Measurements from ENCODE around the gene MYRIP.

MYRIP gene

DNA sequence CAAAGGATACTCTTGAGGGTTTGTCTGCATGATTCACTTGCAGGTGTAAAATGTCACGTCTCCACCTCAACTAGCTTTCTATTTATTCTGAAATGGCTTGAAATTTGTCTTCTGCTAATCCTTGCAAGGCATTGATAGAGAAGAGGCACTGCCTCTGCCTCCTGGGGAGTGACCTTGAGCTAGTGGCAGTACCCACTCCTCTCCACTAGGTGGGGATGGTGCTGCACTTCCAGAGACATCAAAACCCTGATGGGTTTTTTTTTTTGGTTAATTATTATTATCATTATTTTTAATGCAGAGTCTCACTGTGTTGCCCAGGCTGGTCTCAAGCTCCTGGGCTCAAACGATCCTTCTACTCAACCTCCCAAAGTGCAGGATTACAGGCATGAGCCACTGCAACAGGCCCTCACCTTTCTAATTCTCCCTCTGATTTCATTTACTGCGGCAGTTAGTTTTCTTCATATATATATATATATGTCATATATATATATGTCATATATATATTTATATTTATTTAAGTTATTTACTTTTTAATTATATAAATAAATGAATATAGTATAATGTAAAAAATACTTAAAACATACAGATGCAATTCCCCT lies 382.5 kb downstream of the MYRIP start:
- H3K4me1 ChIP-seq (ENCODE audit: insufficient read depth, low read length): peaks cover 2% of the 10 kb centered on the region
- H3K27me3 ChIP-seq (ENCODE audit: insufficient read depth, low read length): no peaks in the 10 kb centered on the region
- H3K9me3 ChIP-seq (ENCODE audit: low read length): no peaks in the 10 kb centered on the region
- H3K36me3 ChIP-seq (ENCODE audit: insufficient read depth, low read length): no peaks in the 10 kb centered on the region
- H3K4me3 ChIP-seq (ENCODE audit: low read length): no peak overlapping the region
- no peak overlapping the region for H2AFZ ChIP-seq (ENCODE audit: low read depth, low read length)

DNA sequence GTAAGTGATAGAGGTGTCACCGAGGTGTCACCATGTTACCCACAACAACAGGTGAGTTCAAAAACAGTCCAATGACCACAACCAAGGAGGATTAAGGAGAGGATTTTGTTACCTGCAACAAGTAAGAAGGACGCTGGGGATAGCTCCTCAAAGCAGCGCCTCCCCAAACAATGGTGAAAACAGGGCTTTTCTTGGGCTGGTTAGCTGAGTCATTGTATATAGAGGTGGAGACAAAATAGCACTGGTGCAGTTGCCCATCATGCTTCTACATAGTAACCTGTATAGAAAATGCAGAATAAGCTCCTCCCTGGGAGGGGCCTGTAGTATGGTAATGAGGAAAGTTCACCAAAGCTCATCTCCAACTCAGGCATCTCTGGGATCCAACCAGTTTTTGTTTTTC lies 383.2 kb downstream of the MYRIP start:
- Histone ChIP-seq H3K9me3 (ENCODE audit: low read length) (no peaks in the 10 kb centered on the region), H3K4me1 (ENCODE audit: insufficient read depth, low read length) (peaks cover 2% of the 10 kb centered on the region), H2AFZ (ENCODE audit: low read depth, low read length) (no peak overlapping the region), H3K27me3 (ENCODE audit: insufficient read depth, low read length) (no peaks in the 10 kb centered on the region), H3K4me3 (ENCODE audit: low read length) (no peak overlapping the region), H3K36me3 (ENCODE audit: insufficient read depth, low read length) (no peaks in the 10 kb centered on the region)

DNA sequence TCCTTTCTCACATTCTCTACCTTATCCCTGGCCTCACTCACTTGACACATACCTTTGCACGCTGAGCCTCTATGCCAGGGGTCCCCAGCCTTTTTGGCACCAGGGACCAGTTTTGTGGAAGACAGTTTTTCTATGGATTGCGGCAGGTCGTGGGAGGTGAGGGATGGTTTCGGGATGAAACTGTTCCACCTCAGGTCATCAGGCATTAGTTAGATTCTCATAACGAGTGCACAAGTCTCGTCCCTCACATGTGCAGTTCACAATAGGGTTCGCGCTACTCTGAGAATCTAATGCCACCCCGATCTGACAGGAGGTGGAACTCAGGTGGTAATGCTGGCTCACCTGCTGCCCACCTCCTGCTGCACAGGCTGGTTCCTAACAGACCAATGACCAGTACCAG lies 387.6 kb downstream of the MYRIP start:
- H2AFZ ChIP-seq (ENCODE audit: low read depth, low read length): no peak overlapping the region

DNA sequence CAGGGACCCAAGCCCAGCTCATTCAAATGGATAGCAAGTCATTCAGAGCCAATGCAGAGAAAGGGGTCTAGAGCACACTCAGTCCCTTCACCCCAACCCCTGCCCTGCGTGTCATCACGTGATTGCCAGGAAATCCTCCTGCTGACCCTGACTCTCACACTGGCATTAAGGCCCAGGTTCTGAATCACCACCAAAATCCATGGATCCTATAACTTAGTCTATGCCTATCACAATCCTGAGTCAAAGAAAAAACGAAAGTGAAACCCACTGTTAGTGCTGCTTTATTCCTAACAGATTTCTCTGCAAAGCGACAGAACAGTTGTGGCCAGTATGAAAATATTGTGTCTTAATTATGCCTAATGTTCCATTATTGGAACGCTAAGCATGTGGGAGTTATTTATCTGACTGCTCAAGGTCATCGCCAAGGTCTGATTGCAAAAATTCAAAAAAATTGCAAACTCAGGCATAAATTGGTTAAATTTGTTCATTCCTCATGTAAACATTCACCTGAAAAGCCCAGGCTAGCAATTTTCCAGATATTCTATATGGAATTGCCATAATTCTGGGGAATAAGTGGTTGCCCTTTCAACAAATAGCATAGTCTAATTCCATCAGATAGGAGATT lies 391.4 kb downstream of the MYRIP start:
- no peak overlapping the region for H3K4me3 ChIP-seq (ENCODE audit: low read length)
- H3K9me3 ChIP-seq (ENCODE audit: low read length): no peaks in the 10 kb centered on the region
- no peaks in the 10 kb centered on the region for H3K27me3 ChIP-seq (ENCODE audit: insufficient read depth, low read length)
- peaks cover 4% of the 10 kb centered on the region for H3K4me1 ChIP-seq (ENCODE audit: insufficient read depth, low read length)
- H2AFZ ChIP-seq (ENCODE audit: low read depth, low read length): no peak overlapping the region
- H3K36me3 ChIP-seq (ENCODE audit: insufficient read depth, low read length): no peaks in the 10 kb centered on the region

More for the DNA sequence above, 387.6 kb downstream of the MYRIP start:
- Histone ChIP-seq H3K9me3 (ENCODE audit: low read length) (no peaks in the 10 kb centered on the region), H3K36me3 (ENCODE audit: insufficient read depth, low read length) (no peaks in the 10 kb centered on the region), H3K27me3 (ENCODE audit: insufficient read depth, low read length) (no peaks in the 10 kb centered on the region), H3K4me1 (ENCODE audit: insufficient read depth, low read length) (peaks cover 2% of the 10 kb centered on the region), H3K4me3 (ENCODE audit: low read length) (no peak overlapping the region)

DNA sequence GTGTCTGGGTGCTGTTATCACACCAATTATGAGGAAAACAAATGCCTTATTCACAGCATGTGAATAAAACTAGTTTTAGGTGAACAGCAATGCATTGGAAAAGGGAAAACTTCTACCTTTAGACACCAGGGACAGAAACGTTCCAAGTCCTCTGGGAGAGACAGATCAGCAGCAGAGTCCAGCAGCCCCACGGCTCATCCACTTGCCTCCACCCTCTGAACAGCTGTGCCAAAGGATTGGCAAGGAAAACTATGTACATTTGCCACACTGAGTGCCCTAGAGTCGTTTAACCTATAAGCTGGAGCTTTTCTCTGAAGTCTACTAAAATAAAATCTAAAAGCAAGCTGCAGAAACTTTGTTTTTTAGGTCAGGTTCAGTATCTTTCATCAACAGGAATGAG lies 392.4 kb downstream of the MYRIP start:
- H3K9me3 ChIP-seq (ENCODE audit: low read length): no peaks in the 10 kb centered on the region

DNA sequence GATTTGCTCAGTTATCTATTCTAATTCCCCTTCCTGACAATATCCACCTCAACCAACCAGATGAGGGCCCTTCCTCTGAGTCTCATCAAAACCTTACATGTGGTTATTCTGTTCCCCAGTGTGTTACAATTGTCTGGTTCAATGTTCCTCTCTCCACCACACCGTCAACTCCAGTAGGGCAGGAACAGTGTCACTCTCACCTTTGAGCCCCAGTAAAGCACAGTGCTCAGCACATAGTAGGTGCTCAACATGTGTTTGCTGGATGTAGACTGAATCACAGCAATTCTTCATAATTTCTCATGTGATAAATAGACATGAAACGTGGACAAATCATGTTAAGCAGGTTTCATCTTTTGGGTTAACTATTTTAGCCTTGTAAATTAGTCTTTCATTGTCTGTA lies 397.1 kb downstream of the MYRIP start:
- H2AFZ ChIP-seq (ENCODE audit: low read depth, low read length): no peak overlapping the region
- H3K27me3 ChIP-seq (ENCODE audit: insufficient read depth, low read length): no peaks in the 10 kb centered on the region
- H3K9me3 ChIP-seq (ENCODE audit: low read length): no peaks in the 10 kb centered on the region
- H3K36me3 ChIP-seq (ENCODE audit: insufficient read depth, low read length): no peaks in the 10 kb centered on the region
- H3K4me1 ChIP-seq (ENCODE audit: insufficient read depth, low read length): peaks cover 4% of the 10 kb centered on the region
- H3K4me3 ChIP-seq (ENCODE audit: low read length): no peak overlapping the region

More for the DNA sequence above, 392.4 kb downstream of the MYRIP start:
- no peaks in the 10 kb centered on the region for H3K36me3 ChIP-seq (ENCODE audit: insufficient read depth, low read length)
- no peak overlapping the region for H2AFZ ChIP-seq (ENCODE audit: low read depth, low read length)
- H3K4me3 ChIP-seq (ENCODE audit: low read length): no peak overlapping the region
- peaks cover 4% of the 10 kb centered on the region for H3K4me1 ChIP-seq (ENCODE audit: insufficient read depth, low read length)
- no peaks in the 10 kb centered on the region for H3K27me3 ChIP-seq (ENCODE audit: insufficient read depth, low read length)

DNA sequence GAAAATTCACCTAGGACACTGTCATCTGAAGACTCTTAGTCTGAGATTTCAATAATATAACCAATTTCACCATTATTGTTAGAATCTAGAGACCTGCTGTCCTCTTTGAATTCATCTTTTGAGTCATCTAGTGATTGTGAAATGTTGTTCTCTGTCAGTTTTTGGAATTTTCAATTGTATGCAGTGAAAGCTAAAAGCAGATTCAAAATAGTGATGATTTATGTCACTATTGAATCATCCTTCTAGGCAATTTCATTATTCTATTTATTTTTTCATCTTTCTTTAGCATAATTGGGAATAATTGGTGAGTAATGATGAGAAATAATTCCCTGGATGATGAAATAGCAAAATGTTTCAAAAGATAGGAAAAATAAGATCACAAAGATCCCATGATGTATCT lies 398.4 kb downstream of the MYRIP start:
- Histone ChIP-seq H3K4me3 (ENCODE audit: low read length) (no peak overlapping the region), H3K4me1 (ENCODE audit: insufficient read depth, low read length) (no peaks in the 10 kb centered on the region), H3K36me3 (ENCODE audit: insufficient read depth, low read length) (no peaks in the 10 kb centered on the region)

DNA sequence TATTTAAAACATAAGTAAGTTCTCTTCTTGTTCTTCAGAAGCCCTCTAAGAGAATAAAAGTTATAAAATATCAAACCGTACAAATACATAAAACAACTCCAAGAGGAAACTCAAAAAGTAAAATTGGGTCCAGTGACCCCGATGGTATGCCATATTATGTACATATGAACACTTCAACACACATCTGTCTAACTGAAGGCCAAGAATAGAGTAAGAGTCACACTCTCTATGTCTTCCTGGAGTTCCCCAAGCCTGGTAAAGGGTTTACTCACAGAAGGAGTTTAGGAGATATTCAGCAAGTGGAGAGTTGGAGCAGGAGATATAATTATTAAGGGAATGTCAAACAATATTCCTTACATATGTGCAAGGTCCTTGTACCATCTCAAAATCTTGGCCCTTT lies 398.8 kb downstream of the MYRIP start:
- H3K9me3 ChIP-seq (ENCODE audit: low read length): no peaks in the 10 kb centered on the region
- no peak overlapping the region for H3K4me3 ChIP-seq (ENCODE audit: low read length)
- no peaks in the 10 kb centered on the region for H3K36me3 ChIP-seq (ENCODE audit: insufficient read depth, low read length)
- H3K27me3 ChIP-seq (ENCODE audit: insufficient read depth, low read length): no peaks in the 10 kb centered on the region
- H2AFZ ChIP-seq (ENCODE audit: low read depth, low read length): no peak overlapping the region
- H3K4me1 ChIP-seq (ENCODE audit: insufficient read depth, low read length): no peaks in the 10 kb centered on the region

More for the DNA sequence above, 398.4 kb downstream of the MYRIP start:
- Histone ChIP-seq H3K27me3 (ENCODE audit: insufficient read depth, low read length) (no peaks in the 10 kb centered on the region), H2AFZ (ENCODE audit: low read depth, low read length) (no peak overlapping the region), H3K9me3 (ENCODE audit: low read length) (no peaks in the 10 kb centered on the region)

DNA sequence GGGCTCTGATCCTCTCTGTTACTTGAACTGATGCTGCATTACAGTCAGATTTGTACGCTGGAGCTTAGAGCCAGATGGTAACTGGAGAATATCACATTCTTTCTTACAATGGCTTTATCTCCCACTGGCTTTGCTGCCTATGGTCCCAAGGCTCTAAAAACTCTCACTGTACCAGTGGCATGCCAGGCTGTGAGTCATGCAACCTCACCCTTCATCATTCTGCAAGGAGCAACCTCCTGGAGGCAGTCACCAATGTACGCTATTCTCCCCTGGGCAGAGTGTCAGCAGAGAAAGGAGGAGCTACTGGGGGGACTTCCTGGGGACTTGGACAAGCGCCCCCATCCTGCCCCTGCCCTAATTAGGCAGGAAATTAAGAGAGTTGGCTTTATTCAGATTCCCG lies 402.2 kb downstream of the MYRIP start:
- H3K36me3 ChIP-seq (ENCODE audit: insufficient read depth, low read length): no peaks in the 10 kb centered on the region
- H3K9me3 ChIP-seq (ENCODE audit: low read length): no peaks in the 10 kb centered on the region
- H2AFZ ChIP-seq (ENCODE audit: low read depth, low read length): no peak overlapping the region
- no peaks in the 10 kb centered on the region for H3K4me1 ChIP-seq (ENCODE audit: insufficient read depth, low read length)
- no peaks in the 10 kb centered on the region for H3K27me3 ChIP-seq (ENCODE audit: insufficient read depth, low read length)
- no peak overlapping the region for H3K4me3 ChIP-seq (ENCODE audit: low read length)

DNA sequence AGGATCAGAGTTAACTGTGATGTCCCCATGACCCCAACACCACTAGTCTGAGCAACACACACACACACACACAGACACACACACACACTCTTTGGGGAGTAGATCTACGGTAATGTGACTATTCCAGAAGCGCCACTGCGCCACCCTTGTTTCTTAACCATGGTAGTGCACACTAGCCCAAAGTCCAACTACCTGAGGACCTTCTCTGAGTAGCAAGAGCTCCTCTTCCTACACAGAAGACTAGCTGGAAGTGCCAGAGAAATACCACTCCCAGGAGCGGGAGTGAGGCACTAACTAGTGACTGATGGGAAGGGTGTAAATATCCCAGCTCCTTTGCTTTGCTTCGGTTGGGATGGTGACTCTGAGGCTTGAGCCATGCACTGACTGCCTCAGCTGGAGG lies 404.1 kb downstream of the MYRIP start:
- Histone ChIP-seq H3K4me1 (ENCODE audit: insufficient read depth, low read length) (no peaks in the 10 kb centered on the region), H2AFZ (ENCODE audit: low read depth, low read length) (no peak overlapping the region), H3K9me3 (ENCODE audit: low read length) (no peaks in the 10 kb centered on the region), H3K36me3 (ENCODE audit: insufficient read depth, low read length) (no peaks in the 10 kb centered on the region), H3K27me3 (ENCODE audit: insufficient read depth, low read length) (no peaks in the 10 kb centered on the region), H3K4me3 (ENCODE audit: low read length) (no peak overlapping the region)

DNA sequence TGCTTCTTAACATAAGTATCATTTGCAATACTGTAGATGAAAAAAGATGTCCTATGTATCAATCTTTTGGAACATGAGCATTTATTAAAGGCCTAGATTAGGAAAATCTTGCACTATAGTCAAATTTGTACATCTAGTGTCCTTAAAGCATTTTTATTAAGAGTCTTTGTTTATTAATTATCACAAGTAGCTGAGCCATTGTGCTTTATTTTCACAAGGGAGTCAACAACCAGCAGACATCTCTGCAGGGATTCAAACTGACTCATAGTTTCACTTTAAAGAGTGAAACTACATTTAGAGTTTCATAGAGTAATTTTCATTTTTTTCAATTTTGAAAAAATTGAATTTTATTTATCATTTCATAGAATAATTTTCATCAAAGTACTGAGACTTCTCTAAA lies 405.6 kb downstream of the MYRIP start:
- no peaks in the 10 kb centered on the region for H3K9me3 ChIP-seq (ENCODE audit: low read length)
- H3K27me3 ChIP-seq (ENCODE audit: insufficient read depth, low read length): no peaks in the 10 kb centered on the region
- H3K36me3 ChIP-seq (ENCODE audit: insufficient read depth, low read length): no peaks in the 10 kb centered on the region
- H2AFZ ChIP-seq (ENCODE audit: low read depth, low read length): no peak overlapping the region
- H3K4me3 ChIP-seq (ENCODE audit: low read length): no peak overlapping the region
- no peaks in the 10 kb centered on the region for H3K4me1 ChIP-seq (ENCODE audit: insufficient read depth, low read length)

DNA sequence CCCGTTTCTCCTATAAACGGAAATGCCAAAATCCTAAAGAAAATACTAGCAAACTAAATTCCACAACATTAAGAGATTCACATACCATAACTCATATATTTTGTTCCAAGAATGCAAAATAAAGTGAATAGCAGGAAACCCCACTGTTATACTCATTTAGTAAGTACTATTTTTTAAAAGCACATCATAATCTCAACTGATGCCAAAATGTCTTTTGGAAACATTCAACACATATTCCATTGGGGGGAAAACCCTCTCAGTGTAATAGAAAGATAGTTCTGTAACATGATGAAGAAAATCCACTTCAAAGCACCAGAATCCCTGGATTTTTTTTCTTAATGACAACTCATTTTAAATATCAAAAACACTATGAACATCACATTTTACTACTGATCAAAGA lies 407.1 kb downstream of the MYRIP start:
- H3K36me3 ChIP-seq (ENCODE audit: insufficient read depth, low read length): no peaks in the 10 kb centered on the region
- no peaks in the 10 kb centered on the region for H3K4me1 ChIP-seq (ENCODE audit: insufficient read depth, low read length)
- H2AFZ ChIP-seq (ENCODE audit: low read depth, low read length): no peak overlapping the region
- H3K4me3 ChIP-seq (ENCODE audit: low read length): no peak overlapping the region
- no peaks in the 10 kb centered on the region for H3K9me3 ChIP-seq (ENCODE audit: low read length)
- no peaks in the 10 kb centered on the region for H3K27me3 ChIP-seq (ENCODE audit: insufficient read depth, low read length)

DNA sequence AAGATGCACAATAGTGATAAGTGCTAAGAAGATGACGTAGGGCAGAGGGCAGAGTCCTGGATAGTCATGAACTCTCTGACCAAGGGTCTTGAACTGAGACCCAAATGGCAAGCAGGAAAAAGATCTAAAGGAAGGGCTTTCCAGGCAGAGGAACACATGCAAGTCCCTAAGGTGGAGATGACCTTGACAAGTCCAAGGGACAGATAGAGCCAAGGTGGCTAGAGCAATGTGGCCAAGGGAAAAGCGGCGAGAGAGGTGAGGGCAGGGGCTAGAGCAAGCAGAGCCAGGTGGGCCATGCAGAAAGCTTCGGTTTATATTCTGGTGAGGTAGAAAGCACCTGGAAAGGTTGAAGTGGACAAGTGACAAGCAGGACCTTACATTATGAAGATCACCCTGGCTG lies 414.4 kb downstream of the MYRIP start:
- Histone ChIP-seq H3K4me3 (ENCODE audit: low read length) (no peak overlapping the region), H2AFZ (ENCODE audit: low read depth, low read length) (no peak overlapping the region), H3K27me3 (ENCODE audit: insufficient read depth, low read length) (no peaks in the 10 kb centered on the region), H3K4me1 (ENCODE audit: insufficient read depth, low read length) (no peaks in the 10 kb centered on the region), H3K9me3 (ENCODE audit: low read length) (no peaks in the 10 kb centered on the region), H3K36me3 (ENCODE audit: insufficient read depth, low read length) (no peaks in the 10 kb centered on the region)
